Activated CD4-positive, alpha-beta T cell treated with anti-CD3 and anti-CD28 coated beads, Interleukin-2, amount 50 U/mL, for 16 hours (primary cell): ENCODE results near the gene SV2C.
A peak's percentile ranks its signal among the peaks of the same experiment; 100 is the strongest.

Experiments
- DNase-seq: peaks from one replicate; pipeline ENCODE4 v3.0.0-alpha.2; 2020

The SV2C gene

DNA sequence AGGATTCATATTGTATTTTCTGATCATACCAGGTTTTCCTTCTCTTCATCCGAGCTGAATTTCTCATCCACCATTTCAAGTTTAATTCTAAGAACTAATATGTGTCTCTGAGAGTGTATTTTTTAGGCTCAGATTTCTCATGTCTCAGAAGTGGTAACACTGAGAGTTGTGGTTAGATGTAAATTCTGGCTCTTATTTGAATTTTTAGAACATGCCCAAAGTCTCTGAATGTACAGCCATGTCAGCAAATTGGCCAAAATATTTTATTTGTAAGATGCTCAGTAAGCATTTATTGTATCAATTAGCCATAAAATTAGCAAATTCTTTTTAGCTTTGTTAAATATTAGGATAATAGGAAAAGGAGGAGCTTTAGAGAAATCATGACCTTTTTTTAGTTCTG is 16.6 kb downstream of the SV2C start:
- DNase-seq: no peak

- DNase-seq: no peak
These were observed 20.8 kb downstream of the SV2C start for GRCh38 chr5:76104027-76104426.

GRCh38 chr5:76106149-76106548 is 23.0 kb downstream of the SV2C start:
- no peak for DNase-seq

DNA sequence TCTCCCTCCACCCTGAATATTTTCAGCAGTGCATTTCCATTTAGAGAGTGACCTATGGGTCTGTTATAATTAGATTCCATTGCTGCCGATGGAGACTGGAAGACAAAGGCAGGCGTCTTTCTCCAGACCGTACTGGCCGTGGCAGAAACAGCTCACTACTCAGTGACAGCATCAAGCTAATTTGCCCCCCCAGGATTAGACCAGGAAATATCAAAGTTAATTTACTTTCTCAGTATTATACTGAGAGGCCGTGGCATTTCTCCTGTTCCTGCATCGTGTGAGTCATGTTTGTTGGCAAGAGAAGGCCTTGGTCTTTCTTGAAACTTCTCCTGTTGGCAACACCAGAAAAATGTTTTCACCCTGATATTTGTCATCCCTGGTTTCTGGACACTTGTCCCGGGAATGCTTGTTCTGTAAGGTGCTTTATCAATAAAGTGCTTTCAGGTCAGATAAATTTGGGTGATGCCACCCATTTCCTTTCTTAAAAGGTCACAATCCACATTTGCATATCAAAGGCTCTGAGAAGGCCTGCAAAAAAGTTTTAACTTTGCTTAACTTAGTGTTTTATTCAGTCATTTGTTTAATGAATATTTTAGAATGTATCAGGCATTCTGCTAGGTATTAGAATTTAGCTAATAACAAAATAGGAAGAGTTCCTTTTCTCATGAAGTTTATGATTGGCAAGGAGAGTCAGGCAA is 28.4 kb downstream of the SV2C start:
- no peak for DNase-seq

DNA sequence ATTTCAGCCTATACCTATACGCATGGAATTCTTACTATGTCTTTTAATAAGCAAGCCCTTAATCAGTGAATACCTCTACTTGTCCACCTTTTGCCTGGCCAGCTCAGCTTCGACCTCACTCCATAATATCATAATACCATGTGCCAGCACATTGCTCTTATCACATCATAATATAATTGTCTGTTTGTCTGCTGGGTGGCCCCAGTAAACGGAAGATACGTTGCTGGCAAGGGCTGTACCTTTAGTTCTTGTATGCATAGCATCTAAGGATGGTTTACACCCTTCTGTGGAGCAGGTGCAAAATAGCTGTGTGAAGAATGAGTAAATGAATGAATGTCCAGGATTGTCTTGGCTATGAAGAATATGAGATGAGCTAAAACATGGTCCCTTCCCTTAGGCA is 29.9 kb downstream of the SV2C start:
- DNase-seq: no peak

- DNase-seq: no peak
These were observed 31.1 kb downstream of the SV2C start for GRCh38 chr5:76114179-76114851.

- no peak for DNase-seq
These were observed 42.2 kb downstream of the SV2C start for GRCh38 chr5:76125346-76125745.

DNA sequence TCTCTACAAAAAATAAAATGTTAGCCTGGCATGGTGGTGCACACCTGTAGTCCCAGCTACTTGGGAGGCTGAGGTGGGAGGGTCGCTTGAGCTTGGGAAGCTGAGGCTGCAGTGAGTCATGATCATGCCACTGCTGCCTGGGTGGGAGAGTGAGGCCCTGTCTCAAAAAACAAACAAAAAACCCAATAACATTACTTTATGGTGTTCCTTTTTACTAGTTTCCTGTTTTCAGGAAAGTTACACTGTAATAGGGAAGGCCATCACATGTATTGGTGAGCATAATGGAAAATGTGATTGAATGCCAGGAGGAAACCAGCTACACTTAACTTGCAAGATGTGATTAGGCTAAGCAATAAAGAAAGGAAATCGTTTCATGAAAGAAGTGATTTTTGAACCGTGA is 42.7 kb downstream of the SV2C start:
- DNase-seq: no peak

DNA sequence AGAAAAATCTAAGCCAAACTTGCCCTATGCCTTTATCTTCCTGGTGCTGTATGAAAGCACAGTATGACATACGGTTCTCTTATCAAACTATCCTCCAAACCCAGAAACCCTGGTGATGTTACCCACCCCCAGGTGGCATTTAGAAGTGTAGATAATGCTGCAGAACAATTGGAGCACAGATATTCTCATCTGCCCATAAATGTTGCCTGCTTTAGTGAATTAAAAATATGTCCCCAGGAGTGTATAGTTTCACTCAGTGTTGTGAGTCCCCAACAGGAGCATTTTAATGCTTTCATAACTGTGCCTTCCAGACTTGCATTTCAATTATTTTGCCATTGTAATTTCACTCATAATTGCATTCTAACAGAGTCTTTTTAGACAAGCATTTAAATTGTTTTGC is 50.8 kb downstream of the SV2C start:
- no peak for DNase-seq

- no peak for DNase-seq
These were observed 51.5 kb downstream of the SV2C start for GRCh38 chr5:76134646-76135045.

DNA sequence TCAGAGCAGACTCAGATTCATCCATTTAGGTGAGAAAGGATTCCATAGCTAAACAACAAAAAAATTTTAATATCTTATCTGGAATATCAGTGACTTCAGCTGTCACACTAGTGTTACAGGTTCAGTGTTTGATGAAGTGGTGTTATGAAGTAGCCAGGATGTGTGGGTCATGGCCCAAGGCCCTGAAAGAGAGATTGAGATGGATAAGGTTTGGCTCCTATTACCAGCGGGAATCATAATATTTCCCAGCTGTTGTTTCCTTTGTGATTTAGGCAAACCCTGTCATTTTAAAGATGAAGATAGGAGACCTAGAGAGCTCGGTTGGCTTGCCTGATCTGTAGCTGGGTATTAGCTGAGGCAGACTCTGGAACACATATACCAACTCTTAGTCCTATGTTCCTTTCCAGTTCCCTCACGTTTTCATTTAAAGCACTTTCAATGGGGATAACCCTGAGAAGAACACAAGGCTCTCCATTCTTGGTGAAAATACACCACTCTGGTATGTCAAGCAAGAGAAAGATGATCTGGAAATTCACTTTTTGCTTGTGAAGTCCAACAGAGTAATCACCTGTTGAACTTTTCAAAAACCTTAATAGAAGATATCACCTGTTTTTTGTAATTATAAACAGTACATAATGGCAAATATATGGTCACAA is 54.8 kb downstream of the SV2C start:
- no peak for DNase-seq

- no peak for DNase-seq
These were observed 60.7 kb downstream of the SV2C start for GRCh38 chr5:76143884-76144283.

- no peak for DNase-seq
These were observed 61.5 kb downstream of the SV2C start for GRCh38 chr5:76144513-76145274.

DNA sequence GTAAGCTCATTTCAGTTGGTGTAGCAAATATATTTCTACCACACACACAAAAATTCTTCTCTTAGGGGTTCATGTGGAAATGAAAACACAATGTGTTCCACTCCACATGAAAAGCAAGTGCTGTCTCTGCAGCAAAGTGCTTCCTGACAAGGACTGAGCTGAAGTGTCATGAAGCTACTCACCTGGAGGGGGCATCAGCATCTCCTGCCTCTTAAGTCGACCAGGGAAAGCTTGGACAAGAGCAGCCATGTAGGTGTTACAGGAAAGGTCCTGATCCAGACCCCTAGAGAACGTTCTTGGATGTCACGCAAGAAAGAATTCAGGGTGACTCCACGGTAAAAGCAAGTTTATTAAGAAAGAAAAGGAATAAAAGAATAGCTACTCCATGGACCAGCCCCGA is 62.8 kb downstream of the SV2C start:
- peak; percentile 33 for DNase-seq

- DNase-seq: no peak
These were observed 66.5 kb downstream of the SV2C start for GRCh38 chr5:76149636-76150035.

- DNase-seq: no peak
These were observed 69.0 kb downstream of the SV2C start for GRCh38 chr5:76152161-76152560.

GRCh38 chr5:76152700-76153099 is 69.5 kb downstream of the SV2C start:
- DNase-seq: no peak

DNA sequence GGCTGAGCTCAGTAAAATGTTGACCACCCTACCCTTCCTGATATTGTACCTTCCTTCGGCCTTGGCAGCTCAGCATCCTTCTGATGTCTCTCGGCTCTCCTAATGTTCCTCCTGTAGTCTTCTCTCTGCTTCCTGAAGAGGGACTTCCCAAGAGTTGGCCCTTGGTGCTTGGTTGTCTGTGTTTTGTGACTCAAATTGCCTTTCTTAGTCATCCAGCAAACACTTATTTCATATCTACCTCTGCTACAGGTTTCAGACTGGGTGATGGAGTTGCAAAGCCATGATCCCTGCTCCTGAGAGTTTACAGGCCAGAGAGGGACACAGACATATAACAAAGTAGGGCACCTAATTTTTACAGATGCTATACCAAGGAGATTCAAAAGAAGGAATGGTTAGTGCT is 70.1 kb downstream of the SV2C start:
- DNase-seq: peak; percentile 33

DNA sequence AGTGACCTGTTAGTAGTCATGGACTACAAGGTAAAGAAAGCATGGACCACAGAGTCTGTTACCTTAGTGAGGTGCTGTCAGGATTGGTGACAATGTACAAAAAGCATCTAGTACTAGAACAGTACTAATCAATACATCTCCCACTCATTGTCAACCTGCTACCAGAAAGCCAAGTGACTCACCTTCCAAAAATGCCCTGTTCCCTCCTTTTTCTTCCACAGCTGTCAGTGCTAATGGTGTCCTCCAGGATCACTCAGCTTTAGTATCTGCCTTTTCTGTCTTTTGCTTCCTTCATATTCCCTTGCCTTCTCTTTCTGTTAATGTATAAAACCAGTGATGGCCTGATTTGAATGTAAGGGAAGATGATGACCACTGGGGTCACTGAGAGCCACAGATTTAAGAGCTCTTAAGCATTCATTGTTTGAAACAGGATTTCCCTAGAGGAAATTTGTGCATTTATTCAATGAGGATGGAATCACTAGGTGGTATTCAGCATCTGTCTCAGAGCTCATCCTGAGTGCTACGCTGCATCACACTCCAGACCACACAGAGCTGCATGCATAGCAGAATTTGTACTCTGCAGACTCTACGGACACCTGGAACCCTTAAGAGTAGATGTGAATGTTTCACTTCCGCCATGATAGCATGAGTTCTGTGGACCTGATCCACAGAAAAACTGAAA is 71.0 kb downstream of the SV2C start:
- no peak for DNase-seq

- no peak for DNase-seq
These were observed 72.4 kb downstream of the SV2C start for GRCh38 chr5:76155536-76155935.

GRCh38 chr5:76162335-76162734 is 79.2 kb downstream of the SV2C start:
- DNase-seq: no peak

- DNase-seq: no peak
These were observed 80.0 kb downstream of the SV2C start for GRCh38 chr5:76163111-76163628.

DNA sequence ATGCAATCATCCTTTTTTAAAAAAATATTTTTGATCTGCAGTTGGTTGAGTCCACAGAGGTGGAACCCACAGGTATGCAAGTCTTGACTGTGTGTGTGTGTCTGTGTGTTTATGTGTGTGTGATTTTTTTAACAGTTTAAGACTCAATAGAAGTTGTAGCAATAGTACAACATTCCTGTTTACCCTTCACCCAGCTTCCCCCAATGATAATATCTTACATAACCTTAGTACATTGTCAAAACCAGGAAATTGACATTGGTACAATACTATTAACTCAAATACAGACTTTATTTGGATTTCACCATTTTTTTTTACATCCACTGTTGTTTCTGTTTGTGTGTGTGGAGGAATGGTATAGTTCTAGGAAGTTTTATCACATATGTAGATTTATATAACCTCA is 81.8 kb downstream of the SV2C start:
- DNase-seq: no peak
